Progenitor cell of endocrine pancreas (in vitro differentiated cells): ENCODE results near the gene RPTOR. TPM values are rescaled to one million over a fixed set of nuclear protein-coding genes. Genes with fewer than 3 reads are reported as not detected.
A peak's percentile ranks its signal among the peaks of the same experiment; 100 is the strongest.

Experiments
- DNase-seq: peaks from one replicate; pipeline ENCODE4 v3.0.0; 2021; ENCODE audit warnings: low spot score; ENCODE audit not compliant: unreplicated experiment
- H3K27ac Mint-ChIP-seq: 2 replicates; pipeline ENCODE4 v1.8.0; 2021; ENCODE audit warnings: mild to moderate bottlenecking, moderate library complexity, mixed read lengths
- H3K27me3 Mint-ChIP-seq: 2 replicates; pipeline ENCODE4 v1.8.0; 2021; ENCODE audit warnings: mixed read lengths
- H3K36me3 Mint-ChIP-seq: 2 replicates; pipeline ENCODE4 v1.8.0; 2022; ENCODE audit warnings: mixed read lengths; ENCODE audit not compliant: insufficient read depth
- H3K4me1 Mint-ChIP-seq: 2 replicates; pipeline ENCODE4 v1.8.0; 2021; ENCODE audit warnings: low read depth, mixed read lengths
- H3K4me3 Mint-ChIP-seq: 2 replicates; pipeline ENCODE4 v1.8.0; 2021; ENCODE audit warnings: low read depth, mild to moderate bottlenecking, moderate library complexity, mixed read lengths
- H3K9me3 Mint-ChIP-seq: 2 replicates; pipeline ENCODE4 v1.8.0; 2021; ENCODE audit warnings: low read depth, mixed read lengths
- CTCF ChIP-seq: fragments of 200-600 bp; sonication (generic); IDR thresholded peaks from one replicate; pipeline ENCODE4 v1.5.0; 2021; ENCODE audit warnings: antibody characterized with exemption, mild to moderate bottlenecking; ENCODE audit not compliant: unreplicated experiment
- total RNA-seq: library from RNA; stranded (reverse); gene quantifications from 2 replicates; pipeline ENCODE4 v1.2.1, GENCODE V29; 2021

Gene RPTOR
- total RNA-seq, 1 donor from 2014 or later, result 40.0 TPM

GRCh38 chr17:80886641-80887573 is 342.3 kb downstream of the RPTOR start:
- no peak for DNase-seq
- Mint-ChIP-seq H3K4me3 (no peak overlapping the region), H3K4me1 (no peaks in the 10 kb centered on the region), H3K36me3 (peaks cover 4% of the 10 kb centered on the region), H3K9me3 (no peaks in the 10 kb centered on the region), H3K27me3 (no peaks in the 10 kb centered on the region), H3K27ac (peak overlapping the region; percentile 20)
- TF ChIP-seq CTCF, result no peak

GRCh38 chr17:80887639-80888175 is 343.1 kb downstream of the RPTOR start:
- H3K36me3 Mint-ChIP-seq, result peaks cover 4% of the 10 kb centered on the region
- no peak overlapping the region for H3K4me3 Mint-ChIP-seq
- H3K27me3 Mint-ChIP-seq, result no peaks in the 10 kb centered on the region
- no peak for TF ChIP-seq CTCF
- DNase-seq, result no peak
- H3K9me3 Mint-ChIP-seq, result no peaks in the 10 kb centered on the region
- H3K4me1 Mint-ChIP-seq, result no peaks in the 10 kb centered on the region
- no peak overlapping the region for H3K27ac Mint-ChIP-seq

- Mint-ChIP-seq H3K9me3 (no peaks in the 10 kb centered on the region), H3K27me3 (no peaks in the 10 kb centered on the region), H3K27ac (no peak overlapping the region), H3K4me1 (no peaks in the 10 kb centered on the region), H3K4me3 (no peak overlapping the region), H3K36me3 (peaks cover 4% of the 10 kb centered on the region)
- no peak for TF ChIP-seq CTCF
- no peak for DNase-seq
Observed at GRCh38 chr17:80888276-80889160, 343.9 kb downstream of the RPTOR start.

GRCh38 chr17:80889231-80890195 is 344.9 kb downstream of the RPTOR start:
- no peak overlapping the region for H3K27ac Mint-ChIP-seq
- TF ChIP-seq CTCF, result no peak

More at GRCh38 chr17:80889231-80890195, 344.9 kb downstream of the RPTOR start:
- no peak for DNase-seq
- no peak overlapping the region for H3K4me3 Mint-ChIP-seq
- no peaks in the 10 kb centered on the region for H3K9me3 Mint-ChIP-seq
- H3K4me1 Mint-ChIP-seq, result no peaks in the 10 kb centered on the region
- no peaks in the 10 kb centered on the region for H3K27me3 Mint-ChIP-seq
- H3K36me3 Mint-ChIP-seq, result peaks cover 9% of the 10 kb centered on the region
